Spinal cord (tissue), 10 donors: ENCODE data around the gene TBXAS1. TPM values are rescaled to one million over a fixed set of nuclear protein-coding genes. Genes with fewer than 3 reads are reported as not detected.

Experiments
- DNase-seq, 6 donors: peaks; one replicate each; pipeline versions ENCODE4 v3.0.0 to v3.0.0-alpha.2; 2013 to 2015; ENCODE audit warnings: low spot score in 6 of 6, low read depth in 4 of 6
- H3K27ac ChIP-seq: one replicate; pipeline ENCODE4 v1.5.1; 2013; ENCODE audit warnings: low read depth, low read length, control low read depth
- H3K27me3 ChIP-seq: one replicate; pipeline ENCODE4 v1.6.1; 2013; ENCODE audit warnings: low read length; ENCODE audit not compliant: control insufficient read depth, insufficient read depth
- H3K36me3 ChIP-seq: one replicate; pipeline ENCODE4 v1.6.1; 2013; ENCODE audit warnings: low read length; ENCODE audit not compliant: control insufficient read depth, insufficient read depth
- H3K4me1 ChIP-seq: one replicate; pipeline ENCODE4 v1.6.1; 2013; ENCODE audit warnings: low read length; ENCODE audit not compliant: control insufficient read depth, insufficient read depth
- H3K4me3 ChIP-seq: one replicate; pipeline ENCODE4 v1.5.1; 2013; ENCODE audit warnings: low read depth, low read length, control low read depth
- H3K9me3 ChIP-seq: one replicate; pipeline ENCODE4 v1.6.1; 2013; ENCODE audit warnings: low read length; ENCODE audit not compliant: control insufficient read depth, insufficient read depth
- WGBS: methylation state at CpG from one replicate; pipeline ENCODE4 v1.1.5; 2013; ENCODE audit warnings: missing lambda C conversion rate; ENCODE audit not compliant: insufficient coverage; 5-methylcytosine and 5-hydroxymethylcytosine counted together
- polyA plus RNA-seq, 2 donors: library from polyadenylated mRNA; unstranded; fragments of 120-200 nt; gene quantifications; one replicate each; pipeline ENCODE4 v1.2.1, GENCODE V29; 2013; ENCODE audit not compliant: insufficient read length in 2 of 2
- total RNA-seq, 2 donors: library from RNA; depleted of rRNA in 1 of 2; stranded (reverse); fragments of 120-200 nt in 1 of 2; fragments of >200 nt in 1 of 2; gene quantifications; one replicate each; pipeline versions ENCODE4 v1.2.3 to v1.2.4, GENCODE V29; 2013 to 2014
- donor health status: healthy.

TBXAS1 gene
- total and polyA plus RNA-seq, 4 donors: 8.1 to 11.9 (median 10.3) TPM

GRCh38 chr7:139990571-139991268 is 161.7 kb downstream of the TBXAS1 start:
- Histone ChIP-seq H3K27ac (no peak overlapping the region), H3K4me1 (peaks cover 35% of the 10 kb centered on the region), H3K9me3 (no peaks in the 10 kb centered on the region), H3K27me3 (no peaks in the 10 kb centered on the region), H3K4me3 (no peak overlapping the region), H3K36me3 (no peaks in the 10 kb centered on the region)
- DNase-seq: peak in 1 of 6 donors; percentile 74
- 46% methylated on average over 22 of the region's 22 CpGs for WGBS

- peaks cover 36% of the 10 kb centered on the region for H3K4me1 ChIP-seq
- H3K4me3 ChIP-seq: no peak overlapping the region
- no peaks in the 10 kb centered on the region for H3K9me3 ChIP-seq
- no peaks in the 10 kb centered on the region for H3K27me3 ChIP-seq
- no peak for DNase-seq
- H3K36me3 ChIP-seq: no peaks in the 10 kb centered on the region
- WGBS: 90% methylated on average over 2 of the region's 5 CpGs
- no peak overlapping the region for H3K27ac ChIP-seq
These were observed 162.2 kb downstream of the TBXAS1 start for GRCh38 chr7:139991269-139991666.

DNA sequence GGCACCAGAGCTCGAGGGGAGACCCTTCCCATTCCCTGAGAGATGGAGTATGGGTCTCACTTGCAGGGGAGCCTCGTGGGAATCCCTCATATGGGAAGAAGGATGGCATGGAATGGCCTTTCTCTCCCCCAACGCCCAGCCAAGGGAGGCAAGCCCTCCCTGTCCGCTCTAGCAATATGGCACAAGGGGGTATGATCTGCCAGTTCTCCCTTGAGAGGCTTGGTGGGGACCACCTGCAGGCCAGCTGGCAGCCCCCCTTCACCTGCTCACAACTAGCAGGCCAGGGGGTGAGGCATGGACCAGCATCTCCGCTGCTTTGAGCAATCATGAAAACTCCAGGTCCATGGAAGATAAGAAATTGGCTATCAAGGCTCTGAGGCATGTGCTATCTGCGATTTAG is 162.8 kb downstream of the TBXAS1 start:
- Histone ChIP-seq H3K27me3 (no peaks in the 10 kb centered on the region), H3K27ac (no peak overlapping the region), H3K9me3 (no peaks in the 10 kb centered on the region), H3K4me3 (no peak overlapping the region), H3K36me3 (no peaks in the 10 kb centered on the region), H3K4me1 (peaks cover 36% of the 10 kb centered on the region)
- 91% methylated on average over 5 of the region's 6 CpGs for WGBS
- DNase-seq: no peak

DNA sequence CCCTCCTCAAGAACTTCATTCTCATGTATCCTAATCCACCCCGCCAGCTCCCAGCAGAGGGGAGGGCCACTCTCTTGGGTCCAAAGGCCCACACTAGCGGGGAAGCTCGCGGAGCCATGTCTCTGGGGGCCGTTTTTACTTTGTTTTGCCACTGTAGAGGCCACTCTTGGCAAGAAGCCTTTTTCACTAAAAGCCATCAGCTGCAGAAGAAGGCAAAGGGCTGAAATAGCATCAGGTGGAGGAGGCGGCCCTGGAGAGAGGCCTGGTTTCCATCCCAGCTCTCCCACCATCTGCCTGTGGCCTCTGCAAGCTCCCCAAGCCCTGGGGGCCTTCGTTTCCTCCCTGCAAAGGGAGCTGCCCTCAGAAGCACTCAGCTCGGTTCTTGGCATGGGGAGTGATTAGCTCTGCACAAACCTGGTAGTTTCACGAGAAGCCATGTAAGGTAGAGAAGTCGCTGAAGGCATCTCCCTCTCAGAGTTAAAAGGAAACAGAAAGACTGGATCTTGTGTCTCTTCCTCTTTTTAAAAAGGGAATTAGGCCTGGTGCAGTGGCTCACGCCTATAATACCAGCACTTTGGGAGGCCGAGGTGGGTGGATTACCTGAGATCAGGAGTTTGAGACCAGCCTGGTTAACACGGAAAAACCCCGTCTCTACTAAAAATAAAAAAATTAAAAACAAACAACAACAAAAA is 163.4 kb downstream of the TBXAS1 start:
- DNase-seq: no peak
- Histone ChIP-seq H3K27me3 (no peaks in the 10 kb centered on the region), H3K9me3 (no peaks in the 10 kb centered on the region), H3K4me1 (peaks cover 36% of the 10 kb centered on the region), H3K36me3 (no peaks in the 10 kb centered on the region), H3K27ac (no peak overlapping the region), H3K4me3 (no peak overlapping the region)
- WGBS: 66% methylated on average over 6 of the region's 14 CpGs

- no peak overlapping the region for H3K27ac ChIP-seq
- whole genome bisulfite sequencing: 100% methylated on average over 4 of the region's 8 CpGs
These were observed 164.1 kb downstream of the TBXAS1 start for GRCh38 chr7:139993169-139993568.

GRCh38 chr7:139993592-139993991 is 164.5 kb downstream of the TBXAS1 start:
- H3K4me1 ChIP-seq: peaks cover 36% of the 10 kb centered on the region
- no peak for DNase-seq
- no peaks in the 10 kb centered on the region for H3K36me3 ChIP-seq
- no peak overlapping the region for H3K27ac ChIP-seq
- no peaks in the 10 kb centered on the region for H3K27me3 ChIP-seq
- H3K9me3 ChIP-seq: no peaks in the 10 kb centered on the region
- no peak overlapping the region for H3K4me3 ChIP-seq
- 92% methylated on average over 2 of the region's 2 CpGs for WGBS

More at GRCh38 chr7:139993169-139993568, 164.1 kb downstream of the TBXAS1 start:
- Histone ChIP-seq H3K9me3 (no peaks in the 10 kb centered on the region), H3K4me3 (no peak overlapping the region), H3K4me1 (peaks cover 36% of the 10 kb centered on the region), H3K36me3 (no peaks in the 10 kb centered on the region), H3K27me3 (no peaks in the 10 kb centered on the region)
- DNase-seq: no peak

DNA sequence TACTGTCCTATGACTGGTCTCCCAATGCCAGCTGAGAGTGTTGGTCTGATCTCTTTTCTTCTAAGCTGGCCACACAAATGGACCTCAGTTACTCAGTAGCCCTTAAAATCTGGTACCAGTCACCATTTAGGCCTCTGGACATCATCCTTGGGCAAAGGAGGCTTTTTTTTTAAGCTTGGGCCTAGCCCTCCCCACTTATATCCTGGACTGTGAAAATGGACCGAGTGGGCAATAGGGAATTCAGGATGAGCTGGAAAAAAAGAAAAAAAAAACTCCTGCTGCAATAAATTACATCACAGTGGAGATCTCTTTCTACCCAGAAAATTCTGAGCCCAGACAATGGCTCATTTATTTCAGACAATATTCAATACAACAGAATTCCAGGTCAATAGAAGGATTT is 165.3 kb downstream of the TBXAS1 start:
- Histone ChIP-seq H3K4me3 (no peak overlapping the region), H3K4me1 (peaks cover 31% of the 10 kb centered on the region), H3K36me3 (no peaks in the 10 kb centered on the region), H3K27me3 (no peaks in the 10 kb centered on the region), H3K27ac (no peak overlapping the region), H3K9me3 (no peaks in the 10 kb centered on the region)
- WGBS: no CpG with 5 or more reads among the region's 1 CpG
- DNase-seq: no peak

GRCh38 chr7:139995017-139995915 is 166.2 kb downstream of the TBXAS1 start:
- H3K27me3 ChIP-seq: no peaks in the 10 kb centered on the region
- peak in 2 of 6 donors; percentile 42 to 64 for DNase-seq
- H3K36me3 ChIP-seq: no peaks in the 10 kb centered on the region
- no peak overlapping the region for H3K27ac ChIP-seq
- 54% methylated on average over 12 of the region's 19 CpGs for WGBS
- no peaks in the 10 kb centered on the region for H3K9me3 ChIP-seq
- no peak overlapping the region for H3K4me3 ChIP-seq
- H3K4me1 ChIP-seq: peaks cover 25% of the 10 kb centered on the region

DNA sequence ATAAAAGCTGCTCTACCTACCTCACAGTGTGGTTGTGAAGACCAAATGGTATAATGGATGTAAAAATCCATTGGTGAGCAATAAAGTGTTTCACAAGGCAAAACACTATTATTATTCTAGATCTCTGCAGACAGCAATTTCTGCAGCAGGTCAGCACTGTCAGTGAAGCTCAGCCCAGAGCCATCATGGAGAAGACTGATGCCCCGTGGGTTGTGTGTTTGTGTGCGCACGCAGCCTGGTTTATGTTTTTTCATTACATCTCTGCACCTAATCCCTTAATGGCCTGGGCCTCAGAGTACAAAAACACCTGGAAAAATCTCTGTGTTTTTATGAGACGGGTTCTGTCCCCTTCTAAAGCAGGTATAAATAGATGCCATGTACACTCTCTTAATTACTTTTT is 169.5 kb downstream of the TBXAS1 start:
- Histone ChIP-seq H3K36me3 (no peaks in the 10 kb centered on the region), H3K4me3 (no peak overlapping the region), H3K27ac (no peak overlapping the region), H3K9me3 (no peaks in the 10 kb centered on the region), H3K4me1 (peaks cover 16% of the 10 kb centered on the region), H3K27me3 (no peaks in the 10 kb centered on the region)
- no CpG with 5 or more reads among the region's 4 CpGs for WGBS
- DNase-seq: peak in 1 of 6 donors; percentile 65
